HG02588 (cell line): ENCODE data around the gene SYTL2.
"Not testable (repeated sequence)": the region's sequence is repeated elsewhere in the genome, so short reads cannot be mapped to it uniquely, and the experiment has no call there.

Experiments
- ATAC-seq: cut with Tn5 transposase; IDR thresholded peaks from one replicate; pipeline ENCODE4 v1.9.1; 2021; ENCODE audit warnings: mild to moderate bottlenecking, moderate library complexity; ENCODE audit not compliant: unreplicated experiment

Gene SYTL2

DNA sequence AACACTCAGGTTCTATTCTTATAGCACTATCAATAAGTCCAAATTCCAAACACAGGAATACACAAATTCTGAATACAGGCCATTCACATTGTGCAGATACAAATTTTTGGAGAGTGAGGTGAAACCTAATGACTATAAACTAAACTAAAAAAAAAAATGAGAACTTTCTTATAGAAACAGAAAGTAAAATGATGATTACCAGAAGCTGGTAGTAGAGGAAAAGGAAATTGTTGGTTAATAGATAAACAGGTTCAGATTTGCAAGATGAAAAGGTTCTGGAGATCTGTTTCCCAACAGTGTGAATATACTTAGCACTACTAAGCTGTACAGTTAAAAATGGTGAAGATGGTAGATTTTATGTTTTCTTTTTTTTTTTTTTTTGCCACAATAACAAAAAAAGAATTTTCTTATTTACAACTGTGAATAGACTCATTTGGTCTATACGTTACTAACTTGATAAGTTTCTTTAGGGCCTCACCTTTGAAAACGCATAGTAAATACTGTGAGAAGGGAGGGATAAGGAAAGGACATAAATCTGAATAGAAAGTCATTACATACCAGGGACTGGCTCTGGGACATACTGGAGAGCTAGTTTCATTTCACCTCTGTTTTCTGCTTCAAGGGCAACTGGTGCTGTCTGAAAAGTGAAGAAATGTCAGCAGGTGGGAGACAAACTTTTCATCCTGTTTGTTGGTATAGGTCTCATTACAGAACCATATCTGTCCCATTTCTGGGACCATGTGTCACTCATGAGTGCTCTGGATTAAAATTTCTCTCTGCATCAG lies 110.8 kb downstream of the SYTL2 start:
- ATAC-seq, result peak; percentile 75

DNA sequence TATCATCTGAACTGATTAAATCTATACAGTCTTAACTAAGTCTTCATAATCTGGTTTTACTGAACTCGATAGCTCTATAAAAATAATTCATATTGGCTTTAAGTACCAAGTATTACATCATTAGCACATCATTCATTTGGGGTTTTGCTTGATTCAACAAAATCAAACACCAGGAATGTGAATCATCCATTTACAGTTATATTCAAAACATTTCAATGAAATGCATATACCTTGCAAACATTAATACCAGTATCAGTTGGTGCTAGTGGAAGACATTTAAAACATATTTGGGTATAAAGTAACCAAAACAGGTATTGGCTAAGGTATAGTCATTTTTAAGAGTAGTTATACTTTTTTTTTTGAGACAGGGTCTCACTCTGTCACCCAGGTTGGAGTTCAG lies 112.7 kb downstream of the SYTL2 start:
- ATAC-seq, result no peak

DNA sequence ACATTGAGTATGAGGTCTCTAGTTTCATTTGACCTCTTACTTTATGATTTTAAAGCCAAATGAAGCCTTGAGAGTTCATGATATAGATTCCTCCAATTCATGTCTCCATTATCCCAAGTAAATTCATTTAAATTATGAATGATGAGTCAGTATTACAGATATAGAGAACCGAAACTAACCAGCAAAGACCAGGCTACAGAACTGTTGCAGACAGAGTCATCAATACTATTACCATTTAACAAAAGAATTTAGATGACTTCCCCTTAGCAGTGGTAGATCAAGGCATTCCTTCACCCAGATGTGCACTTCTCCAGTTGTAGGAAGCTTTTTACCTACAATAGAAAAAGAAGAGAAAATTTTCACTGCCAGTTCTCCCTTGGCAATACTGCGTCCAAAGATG lies 113.2 kb downstream of the SYTL2 start:
- no peak for ATAC-seq

DNA sequence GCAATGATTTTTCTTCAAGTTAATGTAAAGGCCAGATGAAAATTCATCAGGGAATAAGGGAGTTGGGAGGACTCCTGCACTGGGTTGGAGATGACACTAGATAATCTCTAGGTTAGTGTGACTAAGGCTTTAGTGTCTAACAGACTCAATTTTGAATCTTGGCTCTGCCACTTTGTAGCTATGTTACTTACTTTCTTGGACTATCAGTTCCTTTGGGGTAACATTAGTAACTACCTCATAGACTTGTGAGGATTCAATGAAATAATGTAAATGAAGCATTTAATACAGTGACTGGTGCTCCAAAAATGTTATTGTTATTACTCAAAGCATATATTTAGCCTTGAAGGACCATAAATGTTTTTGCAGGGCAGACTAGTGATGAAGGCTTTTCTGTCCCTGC lies 115.4 kb downstream of the SYTL2 start:
- no peak for ATAC-seq

DNA sequence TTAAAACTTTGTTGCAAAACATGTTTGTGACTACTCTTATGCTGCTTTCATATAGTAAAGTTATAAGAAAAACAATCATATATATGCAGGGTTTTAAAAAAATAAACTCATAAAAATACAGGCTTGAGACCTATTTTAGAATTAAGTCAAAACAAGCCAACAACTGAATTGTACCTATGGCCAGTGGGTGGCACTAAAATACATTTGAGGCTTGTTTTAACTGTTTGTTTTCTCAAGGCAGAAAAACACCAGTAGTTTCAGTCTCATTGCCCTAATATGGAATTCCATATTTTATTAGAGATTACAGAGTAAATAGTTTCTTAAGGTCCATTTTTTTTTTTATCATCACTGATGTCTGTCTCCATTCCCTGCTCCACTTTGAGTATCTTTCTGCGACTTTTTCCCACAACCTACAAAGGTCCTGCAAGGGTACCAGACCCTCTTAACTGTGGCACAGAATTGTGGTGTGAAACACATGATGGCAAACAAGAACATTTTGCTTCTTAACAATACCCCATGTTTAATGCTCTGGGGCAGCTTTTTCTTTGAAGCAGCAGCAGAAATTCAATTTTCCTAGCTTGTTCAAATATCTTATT lies 116.5 kb downstream of the SYTL2 start:
- ATAC-seq, result no peak

DNA sequence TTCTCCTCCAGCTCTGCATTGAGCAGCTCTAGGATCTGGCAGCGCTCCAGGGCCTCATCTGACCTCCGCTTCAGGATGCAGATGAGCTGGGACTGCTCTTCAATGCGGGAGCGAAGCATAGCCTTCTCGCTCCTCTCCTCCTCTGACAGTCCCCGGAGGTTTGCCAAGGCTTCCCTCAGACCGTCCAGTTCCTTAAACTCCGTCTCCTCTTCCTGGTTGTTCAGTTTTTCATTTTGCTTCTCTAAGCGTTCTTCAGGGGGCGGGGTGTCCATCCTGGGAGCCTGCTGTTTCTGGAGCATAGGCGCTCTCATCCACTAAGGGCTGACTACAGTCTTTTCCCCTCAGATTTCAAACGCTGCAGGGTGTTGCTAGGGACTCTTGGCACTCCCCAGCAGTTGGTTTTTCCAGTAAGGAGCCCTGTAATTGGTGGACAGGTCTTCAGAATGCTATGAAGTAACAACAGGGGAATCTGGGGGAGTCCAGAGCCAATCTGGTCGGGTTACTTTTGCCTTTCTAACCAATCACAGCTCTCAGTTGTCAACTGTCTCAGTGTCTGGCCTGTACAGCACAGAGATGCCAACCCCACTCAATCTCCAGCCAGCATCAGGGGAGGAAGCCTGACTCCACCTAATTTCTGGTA lies 125.0 kb downstream of the SYTL2 start, which contains the start of gene CCDC89:
CCDC89 (minus strand) TSS at position 376 of the 640 bp plus-strand sequence; CDS start at position 311, 65 bp downstream.
- ATAC-seq, result no peak

DNA sequence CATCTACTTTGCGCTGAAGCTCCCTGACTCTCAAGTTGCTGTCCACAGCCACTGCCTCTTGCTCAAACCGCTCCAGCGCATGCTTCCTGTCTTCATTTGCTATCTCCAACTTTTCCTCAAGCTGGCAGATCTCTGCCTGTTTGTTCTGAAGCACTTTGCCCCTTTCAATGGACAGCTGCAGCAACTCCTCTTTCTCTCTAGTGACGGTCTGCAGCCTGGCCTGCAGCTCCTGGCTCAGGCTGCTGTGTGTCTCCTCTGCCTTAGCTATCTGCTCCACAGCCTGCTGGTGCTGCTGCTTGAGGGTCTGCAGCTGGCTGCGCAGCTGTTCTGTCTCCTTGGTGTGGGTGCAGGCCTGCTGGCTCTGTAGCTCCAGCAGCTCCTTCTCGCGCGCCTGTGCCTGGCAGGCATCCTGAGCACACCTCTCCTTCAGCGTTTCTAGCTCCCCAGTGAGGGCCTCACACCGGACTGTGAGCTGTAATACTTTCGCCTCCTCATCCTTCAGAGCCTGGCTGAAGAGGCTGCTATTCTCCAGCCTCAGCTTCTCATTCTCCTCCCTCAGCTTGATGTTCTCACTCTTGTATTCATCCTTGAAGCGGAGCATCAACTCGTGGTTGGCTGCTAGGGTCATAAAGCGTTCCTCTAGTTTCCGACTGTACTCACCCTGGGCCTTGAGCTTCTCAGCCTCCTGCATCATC lies 125.7 kb downstream of the SYTL2 start:
- no peak for ATAC-seq

DNA sequence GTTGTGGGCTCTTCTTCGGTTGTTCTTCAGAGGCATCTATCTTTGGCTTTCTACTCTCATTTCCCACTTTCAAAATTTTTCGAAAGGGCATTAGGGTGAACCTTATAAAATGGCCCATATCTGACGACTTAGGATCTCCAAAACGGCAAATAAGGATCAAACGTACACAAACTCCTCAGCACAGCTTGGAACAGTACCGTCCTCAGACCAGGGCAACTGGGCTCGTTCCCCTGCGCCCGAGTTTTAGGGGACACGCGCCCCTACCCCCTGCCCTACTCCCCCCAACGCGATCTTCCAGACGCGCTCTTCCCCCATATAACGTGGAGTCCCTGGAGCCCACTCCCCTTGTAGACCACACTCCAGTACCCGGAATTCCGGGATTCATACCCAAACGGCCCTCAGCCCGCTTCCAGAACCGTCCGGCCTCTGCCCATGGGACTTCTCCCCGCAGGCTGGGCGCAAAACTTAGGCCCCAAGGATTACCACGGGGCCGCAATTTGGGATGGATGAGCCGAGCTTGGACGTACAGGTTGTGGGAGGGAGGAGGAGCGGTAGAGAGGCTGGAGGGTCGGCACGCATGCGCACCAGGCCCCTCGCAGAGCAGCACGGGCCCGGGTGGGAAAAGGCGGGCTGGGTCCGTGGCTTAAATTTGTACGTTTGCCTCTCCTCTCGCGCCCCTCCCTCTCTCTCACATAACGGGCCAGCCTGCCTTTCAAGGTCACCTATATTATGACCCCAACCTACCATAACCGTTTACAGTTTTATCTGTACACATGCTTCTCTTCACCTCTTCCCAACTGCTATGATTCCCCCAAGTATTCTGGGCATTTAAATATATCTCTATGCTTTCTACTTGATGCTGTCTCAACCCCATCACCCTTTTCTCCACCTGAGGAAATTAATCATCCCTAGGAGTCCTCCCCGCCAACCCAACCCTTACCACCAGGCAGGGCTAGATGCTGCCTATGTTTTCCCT lies 128.3 kb downstream of the SYTL2 start:
- peak; percentile 89 for ATAC-seq

DNA sequence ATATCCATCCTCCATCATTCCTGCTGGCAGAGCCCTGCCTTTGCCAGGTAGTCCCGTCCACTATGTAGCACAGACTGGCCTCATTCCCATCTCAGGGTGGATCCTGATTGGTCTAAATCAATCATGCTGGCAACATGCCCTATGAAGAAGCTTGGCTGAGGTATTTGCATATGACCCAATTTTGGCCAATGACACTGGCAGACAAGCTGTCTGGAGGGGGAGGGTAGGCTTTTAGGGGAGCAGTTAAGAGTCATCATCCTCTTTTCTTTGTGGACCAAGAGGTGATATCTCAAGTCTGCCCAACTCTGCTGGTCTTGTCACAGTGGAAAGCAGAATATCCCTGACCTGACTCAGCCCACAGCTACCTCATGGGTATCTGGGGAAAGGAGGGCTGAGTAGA lies 130.0 kb downstream of the SYTL2 start:
- no peak for ATAC-seq

DNA sequence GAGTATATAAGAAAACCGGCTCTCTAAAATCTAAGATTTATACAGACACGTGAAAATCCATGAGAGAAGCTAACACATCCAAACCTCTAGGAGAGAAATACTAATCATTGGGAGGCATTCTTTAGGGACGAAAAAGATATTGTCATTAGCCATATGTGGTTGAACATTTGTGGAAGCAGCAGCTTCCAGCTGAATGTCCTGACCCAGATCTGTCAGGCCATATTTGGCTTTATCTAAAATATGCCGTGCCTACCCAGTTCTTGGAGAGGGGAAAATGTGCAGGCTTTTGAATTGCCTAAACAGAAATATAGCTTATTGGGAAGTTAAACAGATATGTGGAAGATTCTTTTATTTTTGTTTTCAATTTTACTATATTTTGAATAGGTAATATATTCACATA lies 131.4 kb downstream of the SYTL2 start:
- no peak for ATAC-seq

DNA sequence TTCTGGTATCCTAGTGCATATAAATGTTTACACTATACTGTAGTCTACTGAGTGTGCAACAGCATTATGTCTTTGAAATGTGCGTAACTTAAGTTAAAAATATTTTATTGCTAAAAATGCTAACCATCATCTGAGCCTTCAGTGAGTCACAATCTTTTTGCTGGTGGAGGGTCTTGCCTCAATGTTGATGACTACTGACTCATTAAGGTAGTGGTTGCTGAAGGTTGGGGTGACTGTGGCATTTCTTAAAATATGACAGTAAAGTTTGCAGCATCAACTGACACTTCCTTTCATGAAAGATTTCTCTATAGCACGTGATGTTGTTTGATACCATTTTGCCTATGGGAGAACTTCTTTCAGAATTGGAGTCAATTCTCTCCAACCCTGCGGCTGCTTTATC lies 137.5 kb downstream of the SYTL2 start:
- ATAC-seq, result no peak

DNA sequence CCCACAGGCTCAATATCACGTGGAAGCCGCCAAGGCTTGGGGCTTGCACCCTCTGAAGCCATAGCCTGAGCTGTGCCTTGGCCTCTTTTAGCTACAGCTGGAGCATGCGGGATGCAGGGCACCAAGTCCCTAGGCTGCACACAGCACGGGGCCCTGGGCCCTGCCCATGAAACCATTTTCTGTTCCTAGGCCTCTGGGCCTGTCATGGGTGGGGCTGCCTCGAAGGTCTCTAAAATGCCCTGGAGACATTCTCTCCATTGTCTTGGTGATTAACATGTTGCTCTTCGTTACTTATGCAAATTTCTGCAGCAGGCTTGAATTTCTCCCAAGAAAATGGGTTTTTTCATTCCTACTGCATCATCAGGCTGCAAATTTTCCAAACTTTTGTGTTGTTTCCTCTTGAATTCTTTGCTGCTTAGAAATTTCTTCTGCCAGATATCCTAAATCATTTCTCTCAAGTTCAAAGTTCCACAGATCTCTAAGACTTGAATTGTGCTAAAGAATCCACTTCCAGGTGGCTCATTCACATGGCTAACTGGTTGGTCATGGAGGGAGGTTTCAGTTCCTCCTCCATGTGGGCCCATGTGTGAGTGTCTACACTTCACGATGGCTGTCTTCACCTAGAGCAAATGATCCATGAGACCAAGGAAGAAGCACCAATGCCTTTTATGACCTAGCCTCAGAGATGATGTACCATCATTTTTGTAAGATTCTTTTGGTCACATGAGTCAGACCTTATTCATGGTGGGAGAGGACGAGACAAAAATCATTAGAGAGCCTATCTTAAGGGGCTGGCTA lies 138.6 kb downstream of the SYTL2 start:
- ATAC-seq, result no peak

DNA sequence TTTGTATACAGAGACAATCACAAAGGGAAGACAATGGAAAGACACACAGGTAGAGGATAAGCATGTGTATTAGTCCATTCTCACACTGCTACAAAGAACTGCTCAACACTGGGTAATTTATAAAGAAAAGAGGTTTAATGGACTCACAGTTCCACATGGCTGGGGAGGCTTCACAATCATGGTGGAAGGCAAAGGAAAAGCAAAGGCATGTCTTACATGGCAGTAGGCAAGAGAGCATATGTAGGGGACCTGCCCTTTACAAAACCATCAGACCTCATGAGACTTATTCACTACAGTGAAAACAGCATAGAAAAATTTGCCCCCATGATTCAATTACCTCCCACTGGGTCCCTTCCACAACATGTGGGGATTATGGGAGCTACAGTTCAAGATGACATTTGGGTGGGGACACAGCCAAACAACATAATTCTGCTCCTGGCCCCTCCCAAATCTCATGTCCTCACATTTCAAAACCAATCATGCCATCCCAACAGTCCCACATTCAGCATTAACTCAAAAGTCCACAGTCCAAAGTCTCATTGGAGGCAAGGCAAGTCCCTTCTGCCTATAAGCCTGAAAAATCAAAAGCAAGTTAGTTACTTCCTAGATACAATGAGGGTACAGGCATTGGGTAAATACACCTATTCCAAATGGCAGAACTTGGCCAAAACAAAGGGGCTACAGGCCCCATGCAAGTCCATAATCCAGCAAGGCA lies 139.8 kb downstream of the SYTL2 start:
- not testable (repeated sequence) for ATAC-seq

DNA sequence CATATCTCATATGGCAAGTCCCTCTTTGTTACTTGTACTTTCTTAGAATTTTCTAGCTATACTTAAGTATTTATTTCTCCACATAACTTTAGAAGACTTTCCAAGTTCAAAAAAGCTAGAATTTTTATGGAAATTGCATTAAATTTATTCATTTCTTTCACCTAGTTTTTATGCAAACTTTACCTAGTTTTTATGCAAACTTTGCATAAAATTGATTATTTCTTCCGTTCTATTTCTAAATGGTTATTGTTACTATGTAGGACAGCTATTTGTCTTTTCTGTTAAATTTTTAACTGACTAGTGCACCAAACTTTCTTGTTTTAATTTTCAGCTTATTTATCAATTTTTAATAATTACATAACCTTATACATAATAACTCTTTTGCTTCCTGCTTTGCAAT lies 142.8 kb downstream of the SYTL2 start:
- no peak for ATAC-seq

DNA sequence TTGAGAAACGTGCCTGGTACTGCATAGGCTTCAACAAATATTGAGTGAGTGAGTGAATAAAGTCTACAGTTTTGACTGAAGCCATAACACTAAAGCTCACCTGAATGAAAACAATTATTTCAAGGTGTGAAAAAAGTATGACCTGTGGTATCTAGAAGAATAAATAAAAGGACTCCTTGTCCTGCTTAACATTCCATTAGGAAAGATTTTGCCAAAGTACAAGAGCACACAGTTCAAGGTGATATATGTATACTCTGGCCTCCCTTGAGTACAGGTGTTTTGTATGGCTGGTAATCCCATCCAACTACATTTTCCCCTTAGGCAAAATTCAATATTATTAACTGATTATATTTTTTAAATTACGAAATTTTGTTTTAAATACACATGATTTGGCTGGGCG lies 144.3 kb downstream of the SYTL2 start:
- no peak for ATAC-seq

DNA sequence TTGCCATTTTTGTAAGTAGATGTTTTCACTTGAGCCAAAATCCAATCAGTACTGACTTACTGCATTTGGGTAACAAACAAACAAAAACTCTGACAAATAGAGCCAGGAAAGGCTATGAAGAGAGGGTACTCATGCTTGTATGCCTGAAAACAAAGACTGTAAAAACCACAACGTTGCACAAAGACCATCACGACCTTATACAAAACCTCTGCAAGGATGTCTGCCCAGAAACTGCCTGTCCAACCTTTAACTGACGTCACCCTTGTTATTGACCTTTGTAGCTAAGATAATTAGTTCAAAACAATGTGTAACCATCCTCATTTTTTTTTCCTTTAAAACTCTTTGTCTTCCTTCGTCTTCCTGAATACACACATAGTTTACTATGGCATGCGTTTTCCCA lies 145.2 kb downstream of the SYTL2 start:
- ATAC-seq, result no peak

DNA sequence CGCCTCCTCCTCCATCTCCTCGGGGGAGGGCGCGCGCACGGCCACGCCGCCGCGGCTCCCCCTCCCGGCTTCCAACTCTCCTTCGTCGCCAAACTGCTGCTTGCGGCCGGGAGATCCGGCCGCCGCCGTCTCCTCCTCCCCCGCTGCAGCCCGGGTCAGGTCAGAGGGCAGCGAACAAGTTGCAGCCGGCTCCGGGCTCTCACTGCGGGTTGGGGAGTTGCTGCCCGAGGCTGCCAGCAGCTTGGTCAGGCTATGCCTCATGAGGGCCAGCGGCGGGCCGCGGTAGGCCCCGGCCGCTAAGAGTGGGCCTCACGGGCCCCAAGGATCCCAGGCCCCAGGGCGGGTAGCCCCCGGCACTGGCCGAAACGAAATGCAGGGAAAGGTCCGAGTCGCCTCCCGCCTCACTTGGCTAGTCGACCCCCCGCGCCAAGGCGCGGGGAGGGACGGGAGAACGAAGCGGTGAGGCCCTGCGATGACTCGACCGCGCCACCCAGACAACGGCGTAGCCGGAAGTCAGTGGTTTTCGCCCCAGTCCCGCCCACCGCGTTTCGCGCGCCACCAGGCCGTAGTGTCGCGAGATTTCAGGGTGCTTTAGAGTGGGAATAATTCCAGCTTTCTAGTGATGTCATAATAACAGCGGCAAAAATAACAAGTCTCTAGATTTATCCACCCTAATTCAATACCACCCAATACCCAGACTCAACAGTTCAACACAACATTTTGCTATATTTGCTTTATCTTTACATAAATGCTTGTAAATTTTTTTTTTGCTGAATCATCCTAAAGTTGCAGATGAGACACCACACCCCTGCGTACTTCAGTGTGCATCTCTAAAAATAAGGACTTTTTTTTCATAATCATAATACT lies 146.1 kb downstream of the SYTL2 start, which contains the start of gene CREBZF:
CREBZF (minus strand) TSS at position 515 of the 867 bp plus-strand sequence; CDS start at position 261, 254 bp downstream.
- peak; percentile 90 for ATAC-seq
